Type B pancreatic cell (in vitro differentiated cells): ENCODE measurements around the gene RBM4B. TPM values are rescaled to one million over a fixed set of nuclear protein-coding genes. Genes with fewer than 3 reads are reported as not detected.
A peak's percentile ranks its signal among the peaks of the same experiment; 100 is the strongest.

Experiments
- DNase-seq: peaks from one replicate; pipeline ENCODE4 v3.0.0; 2021; ENCODE audit warnings: mixed read lengths; ENCODE audit not compliant: unreplicated experiment; ENCODE audit errors: extremely low spot score
- H3K27ac Mint-ChIP-seq: 2 replicates; pipeline ENCODE4 v1.8.0; 2021; ENCODE audit warnings: mild to moderate bottlenecking, mixed read lengths
- H3K27me3 Mint-ChIP-seq: 2 replicates; pipeline ENCODE4 v1.8.0; 2021; ENCODE audit warnings: mixed read lengths
- H3K36me3 Mint-ChIP-seq: 2 replicates; pipeline ENCODE4 v1.8.0; 2021; ENCODE audit warnings: mixed read lengths
- H3K4me1 Mint-ChIP-seq: one replicate; pipeline ENCODE4 v1.8.0; 2021; ENCODE audit warnings: mixed read lengths; ENCODE audit not compliant: unreplicated experiment
- H3K4me3 Mint-ChIP-seq: 2 replicates; pipeline ENCODE4 v1.8.0; 2021; ENCODE audit warnings: mild to moderate bottlenecking, mixed read lengths
- H3K9me3 Mint-ChIP-seq: 2 replicates; pipeline ENCODE4 v1.8.0; 2021; ENCODE audit warnings: mixed read lengths
- total RNA-seq: library from RNA; stranded (reverse); gene quantifications from 2 replicates; pipeline ENCODE4 v1.2.1, GENCODE V29; 2021; ENCODE audit warnings: low replicate concordance
- TF ChIP-seq, protein P1 (sequence below): fragments of 200-600 bp; sonication (generic); conservative IDR thresholded peaks from 2 replicates; pipeline ENCODE4 v1.5.0; 2021; ENCODE audit warnings: antibody characterized with exemption, mild to moderate bottlenecking

The RBM4B gene
- total RNA-seq, 1 donor from 2014 or later = 49.1 TPM

DNA sequence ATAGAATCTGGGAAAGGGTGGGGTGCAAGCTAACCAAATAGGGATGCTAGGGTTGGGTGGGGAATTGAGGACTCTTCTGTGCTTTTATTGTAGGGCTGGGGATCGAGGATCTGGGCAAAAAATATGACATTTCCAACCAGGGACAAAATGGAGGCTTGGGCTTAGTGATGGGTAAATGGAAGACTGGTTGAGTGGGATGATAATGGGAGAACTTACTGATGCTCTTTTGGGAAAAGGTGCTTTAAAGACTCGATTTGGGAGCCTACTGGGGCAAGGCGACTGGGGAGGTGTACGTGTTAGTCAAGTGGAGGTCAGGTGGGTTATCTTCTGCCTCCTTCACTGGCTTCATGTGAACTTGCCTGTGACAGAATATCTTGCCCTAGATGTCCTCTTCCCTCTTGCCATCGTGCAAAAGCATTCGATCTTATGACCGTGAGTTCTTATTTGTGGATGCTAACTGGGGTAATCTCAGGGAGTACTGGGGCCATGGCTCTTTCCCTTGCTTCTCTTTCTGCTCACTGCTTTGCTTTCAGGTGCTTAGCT is 49.6 kb downstream of the RBM4B start:
- H3K9me3 Mint-ChIP-seq = no peaks in the 10 kb centered on the region
- H3K4me3 Mint-ChIP-seq = no peak overlapping the region
- H3K27ac Mint-ChIP-seq = peak overlapping the region; percentile 8
- H3K4me1 Mint-ChIP-seq = peaks cover 1% of the 10 kb centered on the region
- DNase-seq = no peak
- H3K27me3 Mint-ChIP-seq = no peaks in the 10 kb centered on the region
- peaks cover 41% of the 10 kb centered on the region for H3K36me3 Mint-ChIP-seq
- TF ChIP-seq, protein P1, sequence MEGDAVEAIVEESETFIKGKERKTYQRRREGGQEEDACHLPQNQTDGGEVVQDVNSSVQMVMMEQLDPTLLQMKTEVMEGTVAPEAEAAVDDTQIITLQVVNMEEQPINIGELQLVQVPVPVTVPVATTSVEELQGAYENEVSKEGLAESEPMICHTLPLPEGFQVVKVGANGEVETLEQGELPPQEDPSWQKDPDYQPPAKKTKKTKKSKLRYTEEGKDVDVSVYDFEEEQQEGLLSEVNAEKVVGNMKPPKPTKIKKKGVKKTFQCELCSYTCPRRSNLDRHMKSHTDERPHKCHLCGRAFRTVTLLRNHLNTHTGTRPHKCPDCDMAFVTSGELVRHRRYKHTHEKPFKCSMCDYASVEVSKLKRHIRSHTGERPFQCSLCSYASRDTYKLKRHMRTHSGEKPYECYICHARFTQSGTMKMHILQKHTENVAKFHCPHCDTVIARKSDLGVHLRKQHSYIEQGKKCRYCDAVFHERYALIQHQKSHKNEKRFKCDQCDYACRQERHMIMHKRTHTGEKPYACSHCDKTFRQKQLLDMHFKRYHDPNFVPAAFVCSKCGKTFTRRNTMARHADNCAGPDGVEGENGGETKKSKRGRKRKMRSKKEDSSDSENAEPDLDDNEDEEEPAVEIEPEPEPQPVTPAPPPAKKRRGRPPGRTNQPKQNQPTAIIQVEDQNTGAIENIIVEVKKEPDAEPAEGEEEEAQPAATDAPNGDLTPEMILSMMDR = no peak

DNA sequence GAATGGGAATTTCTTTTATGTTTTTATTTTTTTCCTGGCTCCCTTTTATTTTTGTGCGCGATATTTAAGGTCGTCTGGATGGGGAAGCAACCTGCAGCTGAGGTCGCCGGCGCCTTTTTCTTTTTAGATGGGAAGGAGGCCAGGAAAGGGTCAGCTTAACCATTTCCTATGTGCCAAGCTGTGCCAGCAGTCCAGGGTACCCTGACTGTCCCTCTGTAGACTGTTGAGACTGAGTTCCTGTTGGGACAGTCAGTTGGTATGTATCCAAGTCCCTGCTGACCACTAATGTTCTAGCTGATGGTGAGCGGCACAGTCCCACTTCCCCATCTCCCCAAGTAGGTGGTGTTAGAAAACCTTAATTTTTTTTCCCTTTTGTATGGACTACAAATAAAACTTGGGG is 50.8 kb downstream of the RBM4B start:
- H3K9me3 Mint-ChIP-seq = no peaks in the 10 kb centered on the region
- peaks cover 37% of the 10 kb centered on the region for H3K36me3 Mint-ChIP-seq
- H3K4me3 Mint-ChIP-seq = no peak overlapping the region
- peaks cover 9% of the 10 kb centered on the region for H3K4me1 Mint-ChIP-seq
- TF ChIP-seq, protein P1 = no peak
- no peaks in the 10 kb centered on the region for H3K27me3 Mint-ChIP-seq
- no peak overlapping the region for H3K27ac Mint-ChIP-seq
- no peak for DNase-seq

DNA sequence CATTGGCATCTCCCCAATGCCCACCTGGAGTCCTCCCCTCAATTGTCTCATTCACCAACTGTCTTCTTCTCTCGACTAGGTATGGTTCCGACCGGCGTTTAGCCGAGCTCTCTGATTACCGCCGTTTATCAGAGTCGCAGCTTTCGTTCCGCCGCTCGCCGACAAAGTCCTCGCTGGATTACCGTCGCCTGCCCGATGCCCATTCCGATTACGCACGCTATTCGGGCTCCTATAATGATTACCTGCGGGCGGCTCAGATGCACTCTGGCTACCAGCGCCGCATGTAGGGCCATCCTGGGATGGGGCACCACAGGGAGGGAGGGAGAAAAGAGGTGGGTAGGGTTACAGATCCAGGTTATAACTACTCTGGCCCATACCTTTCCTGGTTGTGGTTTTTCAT is 51.3 kb downstream of the RBM4B start:
- no peak overlapping the region for H3K4me3 Mint-ChIP-seq
- TF ChIP-seq, protein P1 = no peak
- peaks cover 9% of the 10 kb centered on the region for H3K4me1 Mint-ChIP-seq
- peaks cover 35% of the 10 kb centered on the region for H3K36me3 Mint-ChIP-seq
- H3K9me3 Mint-ChIP-seq = no peaks in the 10 kb centered on the region
- H3K27me3 Mint-ChIP-seq = no peaks in the 10 kb centered on the region
- no peak for DNase-seq
- no peak overlapping the region for H3K27ac Mint-ChIP-seq

DNA sequence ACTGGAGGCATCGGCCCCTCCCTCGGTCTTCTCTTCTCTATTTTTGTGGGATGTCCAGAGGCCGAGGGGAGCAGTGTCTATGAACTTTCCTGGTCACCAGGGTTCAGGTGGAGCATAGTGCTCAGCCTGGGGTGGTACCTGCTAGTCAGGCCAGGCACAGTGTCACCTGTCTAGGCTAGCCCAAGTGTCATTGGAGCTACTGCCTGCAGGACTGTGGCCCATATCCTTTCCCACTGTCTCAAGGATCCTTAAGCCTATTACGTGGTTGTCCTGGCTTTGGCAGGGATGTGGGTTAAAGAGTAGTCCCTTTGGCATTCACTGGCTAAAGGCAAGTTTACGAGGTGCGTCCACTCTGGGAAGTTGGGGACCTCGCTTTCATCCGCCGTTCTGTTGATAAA is 51.9 kb downstream of the RBM4B start:
- Mint-ChIP-seq H3K27ac (no peak overlapping the region), H3K9me3 (no peaks in the 10 kb centered on the region), H3K27me3 (no peaks in the 10 kb centered on the region), H3K36me3 (peaks cover 39% of the 10 kb centered on the region), H3K4me1 (peaks cover 9% of the 10 kb centered on the region), H3K4me3 (no peak overlapping the region)
- TF ChIP-seq, protein P1 = no peak
- no peak for DNase-seq

DNA sequence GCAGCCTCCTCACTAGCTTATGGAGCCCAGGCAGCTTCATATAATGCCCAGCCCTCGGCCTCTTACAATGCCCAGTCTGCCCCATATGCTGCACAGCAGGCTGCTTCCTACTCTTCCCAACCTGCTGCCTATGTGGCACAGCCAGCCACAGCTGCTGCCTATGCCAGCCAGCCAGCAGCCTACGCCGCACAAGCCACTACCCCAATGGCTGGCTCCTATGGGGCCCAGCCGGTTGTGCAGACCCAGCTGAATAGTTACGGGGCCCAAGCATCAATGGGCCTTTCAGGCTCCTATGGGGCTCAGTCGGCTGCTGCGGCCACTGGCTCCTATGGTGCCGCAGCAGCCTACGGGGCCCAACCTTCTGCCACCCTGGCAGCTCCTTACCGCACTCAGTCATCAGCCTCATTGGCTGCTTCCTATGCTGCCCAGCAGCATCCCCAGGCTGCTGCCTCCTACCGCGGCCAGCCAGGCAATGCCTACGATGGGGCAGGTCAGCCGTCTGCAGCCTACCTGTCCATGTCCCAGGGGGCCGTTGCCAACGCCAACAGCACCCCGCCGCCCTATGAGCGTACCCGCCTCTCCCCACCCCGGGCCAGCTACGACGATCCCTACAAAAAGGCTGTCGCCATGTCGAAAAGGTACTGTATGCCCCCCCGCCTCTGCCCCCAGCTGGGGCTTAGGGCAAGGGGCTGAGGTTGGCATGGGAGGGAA is 52.5 kb downstream of the RBM4B start:
- TF ChIP-seq, protein P1 = no peak
- peaks cover 9% of the 10 kb centered on the region for H3K4me1 Mint-ChIP-seq
- H3K27ac Mint-ChIP-seq = no peak overlapping the region
- no peaks in the 10 kb centered on the region for H3K9me3 Mint-ChIP-seq
- peaks cover 38% of the 10 kb centered on the region for H3K36me3 Mint-ChIP-seq
- no peaks in the 10 kb centered on the region for H3K27me3 Mint-ChIP-seq
- no peak for DNase-seq
- H3K4me3 Mint-ChIP-seq = no peak overlapping the region
